ENCODE results near the gene SORL1. TPM values are rescaled to one million over a fixed set of nuclear protein-coding genes. Genes with fewer than 3 reads are reported as not detected.

The SORL1 gene
- total and polyA plus RNA-seq, 2 of the 13 experiments (the other 11 are each of a cell fraction or from before 2014, with no cell fraction given): 21.3 to 148 TPM

- TF ChIP-seq SETDB1 (CRISPR knock-in tag; IDR thresholded peaks at IDR 0.05; ENCODE audit: borderline replicate concordance): no peak
- TF ChIP-seq ZNF331 (CRISPR knock-in tag; IDR thresholded peaks at IDR 0.05): no peak
- TF ChIP-seq SOX6 (IDR thresholded peaks at IDR 0.05): no peak
- peak; percentile 94 for TF ChIP-seq SOX6 (CRISPR knock-in tag; IDR thresholded peaks at IDR 0.05)
- TF ChIP-seq HNRNPK (IDR thresholded peaks at IDR 0.05; ENCODE audit: low read depth, low read length, poor library complexity, severe bottlenecking): peak; percentile 88
- no peak for TF ChIP-seq SYNCRIP (IDR thresholded peaks at IDR 0.05; ENCODE audit: insufficient read depth, low read depth, low read length)
- no peak for TF ChIP-seq ZNF589 (CRISPR knock-in tag; conservative IDR thresholded peaks at IDR 0.05)
- TF ChIP-seq IKZF4 (CRISPR knock-in tag; IDR thresholded peaks at IDR 0.05; ENCODE audit: borderline replicate concordance, low read depth, not compliant biosample characterization): no peak
- no peak for TF ChIP-seq ZNF367 (CRISPR knock-in tag; IDR thresholded peaks at IDR 0.05; ENCODE audit: borderline replicate concordance)
- TF ChIP-seq ZNF777 (CRISPR knock-in tag; IDR thresholded peaks at IDR 0.05): no peak
- TF ChIP-seq MED1 (CRISPR knock-in tag; IDR thresholded peaks at IDR 0.05): peak; percentile 61
- no peak for TF ChIP-seq HIVEP1 (CRISPR knock-in tag; IDR thresholded peaks at IDR 0.05)
- TF ChIP-seq TAF15 (IDR thresholded peaks at IDR 0.05; ENCODE audit: low read depth, low read length, poor library complexity, severe bottlenecking): no peak
- TF ChIP-seq HNF4A (CRISPR knock-in tag; IDR thresholded peaks at IDR 0.05): no peak
- 0 out of 2 replicates have a peak, but pooled peaks have one; percentile 7 for TF ChIP-seq SP5 (CRISPR knock-in tag; IDR thresholded peaks at IDR 0.05; ENCODE audit: borderline replicate concordance, low read depth)
- no peak for TF ChIP-seq NPAS2 (CRISPR knock-in tag; IDR thresholded peaks at IDR 0.05; ENCODE audit: borderline replicate concordance)
- peak; percentile 86 for TF ChIP-seq BCL6 (CRISPR knock-in tag; IDR thresholded peaks at IDR 0.05)
- TF ChIP-seq ISL2 (CRISPR knock-in tag; IDR thresholded peaks at IDR 0.05): no peak
- no peak for TF ChIP-seq ZHX1 (CRISPR knock-in tag; IDR thresholded peaks at IDR 0.05; ENCODE audit: low read depth)
- no peak for TF ChIP-seq RNF219 (CRISPR knock-in tag; IDR thresholded peaks at IDR 0.05)
- no peak for TF ChIP-seq AFF4 (CRISPR knock-in tag; IDR thresholded peaks at IDR 0.05)
- no peak for TF ChIP-seq ZFP90 (CRISPR knock-in tag; IDR thresholded peaks at IDR 0.05; ENCODE audit: borderline replicate concordance)
Measured at GRCh38 chr11:121476379-121477032, 24.4 kb downstream of the SORL1 start (continued).

All from HepG2 (cell line).